Measurements from ENCODE around the gene ARRB1. TPM values are rescaled to one million over a fixed set of nuclear protein-coding genes. Genes with fewer than 3 reads are reported as not detected.

ARRB1 gene
- total and polyA plus RNA-seq, 2 of the 13 experiments (the other 11 are each of a cell fraction or from before 2014, with no cell fraction given), result 22.5 to 35.7 TPM

- TF ChIP-seq, protein P1, sequence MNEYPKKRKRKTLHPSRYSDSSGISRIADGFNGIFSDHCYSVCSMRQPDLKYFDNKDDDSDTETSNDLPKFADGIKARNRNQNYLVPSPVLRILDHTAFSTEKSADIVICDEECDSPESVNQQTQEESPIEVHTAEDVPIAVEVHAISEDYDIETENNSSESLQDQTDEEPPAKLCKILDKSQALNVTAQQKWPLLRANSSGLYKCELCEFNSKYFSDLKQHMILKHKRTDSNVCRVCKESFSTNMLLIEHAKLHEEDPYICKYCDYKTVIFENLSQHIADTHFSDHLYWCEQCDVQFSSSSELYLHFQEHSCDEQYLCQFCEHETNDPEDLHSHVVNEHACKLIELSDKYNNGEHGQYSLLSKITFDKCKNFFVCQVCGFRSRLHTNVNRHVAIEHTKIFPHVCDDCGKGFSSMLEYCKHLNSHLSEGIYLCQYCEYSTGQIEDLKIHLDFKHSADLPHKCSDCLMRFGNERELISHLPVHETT (CRISPR knock-in tag; conservative IDR thresholded peaks at IDR 0.05), result peak; percentile 45; the same call in 1 of the 2 replicates
- TF ChIP-seq ZNF737 (CRISPR knock-in tag; IDR thresholded peaks at IDR 0.05; ENCODE audit: borderline replicate concordance) (no peak), RARG (CRISPR knock-in tag; IDR thresholded peaks at IDR 0.05; ENCODE audit: low read depth) (no peak), POLR2G (IDR thresholded peaks at IDR 0.05; ENCODE audit: low read depth, low read length) (peak; percentile 41; the same call in 1 of the 2 replicates), ZNF20 (CRISPR knock-in tag; IDR thresholded peaks at IDR 0.05) (no peak), NR3C1 (CRISPR knock-in tag; IDR thresholded peaks at IDR 0.05) (no peak), NBN (conservative IDR thresholded peaks at IDR 0.05) (no peak), MYNN (CRISPR knock-in tag; IDR thresholded peaks at IDR 0.05; ENCODE audit: low read depth) (no peak), NONO (IDR thresholded peaks at IDR 0.05) (no peak), NONO (CRISPR knock-in tag; conservative IDR thresholded peaks at IDR 0.05) (peak; percentile 92), ZUFSP (CRISPR knock-in tag; IDR thresholded peaks at IDR 0.05; ENCODE audit: borderline replicate concordance) (no peak), YY1 (IDR thresholded peaks at IDR 0.05; ENCODE audit: insufficient read depth, insufficient replicate concordance, low read depth, low read length) (peak; percentile 62), BORCS8-MEF2B (CRISPR knock-in tag; IDR thresholded peaks at IDR 0.05) (0 out of 2 replicates have a peak, but pooled peaks have one; percentile 17), ZNF260 (CRISPR knock-in tag; IDR thresholded peaks at IDR 0.05; ENCODE audit: borderline replicate concordance, low read depth) (no peak), ZNF3 (CRISPR knock-in tag; IDR thresholded peaks at IDR 0.05) (no peak), ZNF782 (CRISPR knock-in tag; IDR thresholded peaks at IDR 0.05; ENCODE audit: borderline replicate concordance) (peak; percentile 32; the same call in 1 of the 2 replicates), HES4 (CRISPR knock-in tag; IDR thresholded peaks at IDR 0.05; ENCODE audit: borderline replicate concordance) (no peak), PAXIP1 (CRISPR knock-in tag; conservative IDR thresholded peaks at IDR 0.05) (peak; percentile 93), ATF7 (IDR thresholded peaks at IDR 0.05) (no peak), ATF7 (CRISPR knock-in tag; IDR thresholded peaks at IDR 0.05) (no peak; the same call in 1 of the 2 replicates), MED1 (CRISPR knock-in tag; IDR thresholded peaks at IDR 0.05) (peak; percentile 69)
- TF ChIP-seq, protein P2, sequence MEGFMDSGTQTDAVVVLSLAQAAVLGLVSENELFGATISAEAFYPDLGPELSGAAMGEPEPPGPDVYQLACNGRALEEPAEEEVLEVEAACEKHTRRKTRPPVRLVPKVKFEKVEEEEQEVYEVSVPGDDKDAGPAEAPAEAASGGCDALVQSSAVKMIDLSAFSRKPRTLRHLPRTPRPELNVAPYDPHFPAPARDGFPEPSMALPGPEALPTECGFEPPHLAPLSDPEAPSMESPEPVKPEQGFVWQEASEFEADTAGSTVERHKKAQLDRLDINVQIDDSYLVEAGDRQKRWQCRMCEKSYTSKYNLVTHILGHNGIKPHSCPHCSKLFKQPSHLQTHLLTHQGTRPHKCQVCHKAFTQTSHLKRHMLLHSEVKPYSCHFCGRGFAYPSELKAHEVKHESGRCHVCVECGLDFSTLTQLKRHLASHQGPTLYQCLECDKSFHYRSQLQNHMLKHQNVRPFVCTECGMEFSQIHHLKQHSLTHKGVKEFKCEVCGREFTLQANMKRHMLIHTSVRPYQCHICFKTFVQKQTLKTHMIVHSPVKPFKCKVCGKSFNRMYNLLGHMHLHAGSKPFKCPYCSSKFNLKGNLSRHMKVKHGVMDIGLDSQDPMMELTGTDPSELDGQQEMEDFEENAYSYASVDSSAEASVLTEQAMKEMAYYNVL (CRISPR knock-in tag; IDR thresholded peaks at IDR 0.05; ENCODE audit: borderline replicate concordance), result peak; percentile 83; the same call in 1 of the 2 replicates
Measured at GRCh38 chr11:75351791-75352587, 528 bp upstream of the ARRB1 start (continued).
